Measurements from ENCODE around the gene EEFSEC. TPM values are rescaled to one million over a fixed set of nuclear protein-coding genes. Genes with fewer than 3 reads are reported as not detected.
A peak's percentile ranks its signal among the peaks of the same experiment; 100 is the strongest.

The EEFSEC gene
- total RNA-seq, 1 donor from 2014 or later: 24.6 TPM

GRCh38 chr3:128180913-128181312 is 27.6 kb downstream of the EEFSEC start:
- Histone ChIP-seq H3K36me3 (no peaks in the 10 kb centered on the region), H3K9me3 (no peaks in the 10 kb centered on the region), H3K4me3 (no peak overlapping the region), H3K4me1 (no peaks in the 10 kb centered on the region), H3K27ac (peak overlapping the region; percentile 51), H3K27me3 (no peaks in the 10 kb centered on the region)
- no peak for DNase-seq (ENCODE audit: extremely low spot score in 2 of 2)
- no peak for TF ChIP-seq POLR2A (IDR thresholded peaks at IDR 0.05)
- TF ChIP-seq CTCF (IDR thresholded peaks at IDR 0.05): no peak
- TF ChIP-seq POLR2AphosphoS5 (IDR thresholded peaks at IDR 0.05; ENCODE audit: insufficient read depth in 1 of 2, low read depth in 1 of 2): no peak
- intact Hi-C loops (cut with DNase I): no loop called here

- no peaks in the 10 kb centered on the region for H3K36me3 ChIP-seq
- no peak overlapping the region for H3K27ac ChIP-seq
- no peak overlapping the region for H3K4me3 ChIP-seq
- no peaks in the 10 kb centered on the region for H3K4me1 ChIP-seq
- no peaks in the 10 kb centered on the region for H3K9me3 ChIP-seq
- no peak for DNase-seq (ENCODE audit: extremely low spot score in 2 of 2)
- no peak for TF ChIP-seq CTCF (IDR thresholded peaks at IDR 0.05)
- TF ChIP-seq POLR2A (IDR thresholded peaks at IDR 0.05): no peak
- no peak for TF ChIP-seq POLR2AphosphoS5 (IDR thresholded peaks at IDR 0.05; ENCODE audit: insufficient read depth in 1 of 2, low read depth in 1 of 2)
- no peaks in the 10 kb centered on the region for H3K27me3 ChIP-seq
- intact Hi-C loops (cut with DNase I): no loop called here
Observed at GRCh38 chr3:128182656-128183055, 29.4 kb downstream of the EEFSEC start.

GRCh38 chr3:128185630-128186447 is 32.6 kb downstream of the EEFSEC start:
- no peak overlapping the region for H3K27ac ChIP-seq
- TF ChIP-seq POLR2A (IDR thresholded peaks at IDR 0.05) (no peak), POLR2AphosphoS5 (IDR thresholded peaks at IDR 0.05; ENCODE audit: insufficient read depth in 1 of 2, low read depth in 1 of 2) (no peak), CTCF (IDR thresholded peaks at IDR 0.05) (no peak)
- H3K36me3 ChIP-seq: no peaks in the 10 kb centered on the region
- intact Hi-C loops (cut with DNase I): no loop called here
- H3K4me3 ChIP-seq: no peak overlapping the region
- no peaks in the 10 kb centered on the region for H3K27me3 ChIP-seq
- no peaks in the 10 kb centered on the region for H3K9me3 ChIP-seq
- no peak for DNase-seq (ENCODE audit: extremely low spot score in 2 of 2)
- no peaks in the 10 kb centered on the region for H3K4me1 ChIP-seq

- no peak for TF ChIP-seq POLR2A (IDR thresholded peaks at IDR 0.05)
- no peak for TF ChIP-seq POLR2AphosphoS5 (IDR thresholded peaks at IDR 0.05; ENCODE audit: insufficient read depth in 1 of 2, low read depth in 1 of 2)
- no peak for TF ChIP-seq CTCF (IDR thresholded peaks at IDR 0.05)
- no peaks in the 10 kb centered on the region for H3K36me3 ChIP-seq
- no peaks in the 10 kb centered on the region for H3K9me3 ChIP-seq
- intact Hi-C loops (cut with DNase I): no loop called here
- H3K27ac ChIP-seq: no peak overlapping the region
- DNase-seq (ENCODE audit: extremely low spot score in 2 of 2): no peak
- H3K27me3 ChIP-seq: no peaks in the 10 kb centered on the region
- no peak overlapping the region for H3K4me3 ChIP-seq
- H3K4me1 ChIP-seq: no peaks in the 10 kb centered on the region
Observed at GRCh38 chr3:128187495-128187894, 34.2 kb downstream of the EEFSEC start.

GRCh38 chr3:128188326-128188725 is 35.0 kb downstream of the EEFSEC start:
- H3K27ac ChIP-seq: no peak overlapping the region
- DNase-seq (ENCODE audit: extremely low spot score in 2 of 2): no peak
- H3K4me1 ChIP-seq: no peaks in the 10 kb centered on the region
- H3K4me3 ChIP-seq: no peak overlapping the region
- intact Hi-C loops (cut with DNase I): no loop called here
- TF ChIP-seq POLR2AphosphoS5 (IDR thresholded peaks at IDR 0.05; ENCODE audit: insufficient read depth in 1 of 2, low read depth in 1 of 2) (no peak), POLR2A (IDR thresholded peaks at IDR 0.05) (no peak), CTCF (IDR thresholded peaks at IDR 0.05) (no peak)
- no peaks in the 10 kb centered on the region for H3K9me3 ChIP-seq
- H3K36me3 ChIP-seq: no peaks in the 10 kb centered on the region
- no peaks in the 10 kb centered on the region for H3K27me3 ChIP-seq
